Mammary epithelial cell (primary cell): Measurements from ENCODE around the gene ACKR2.

Experiments
- EZH2 ChIP-seq: IDR thresholded peaks from 2 replicates; pipeline ENCODE4 v1.6.1; 2012; ENCODE audit warnings: low read length, inconsistent platforms, borderline replicate concordance
- TF ChIP-seq, protein P1 (sequence below), 2 donors: IDR thresholded peaks in 1 of 2; conservative IDR thresholded peaks in 1 of 2; 2 replicates each; pipeline ENCODE4 v1.5.1; 2011 to 2012; ENCODE audit warnings: inconsistent platforms in 2 of 2, low read length in 2 of 2, mild to moderate bottlenecking in 2 of 2, control low read depth in 1 of 2, low read depth in 1 of 2; ENCODE audit not compliant: insufficient read depth in 1 of 2; ENCODE audit errors: extremely low read depth in 1 of 2

DNA sequence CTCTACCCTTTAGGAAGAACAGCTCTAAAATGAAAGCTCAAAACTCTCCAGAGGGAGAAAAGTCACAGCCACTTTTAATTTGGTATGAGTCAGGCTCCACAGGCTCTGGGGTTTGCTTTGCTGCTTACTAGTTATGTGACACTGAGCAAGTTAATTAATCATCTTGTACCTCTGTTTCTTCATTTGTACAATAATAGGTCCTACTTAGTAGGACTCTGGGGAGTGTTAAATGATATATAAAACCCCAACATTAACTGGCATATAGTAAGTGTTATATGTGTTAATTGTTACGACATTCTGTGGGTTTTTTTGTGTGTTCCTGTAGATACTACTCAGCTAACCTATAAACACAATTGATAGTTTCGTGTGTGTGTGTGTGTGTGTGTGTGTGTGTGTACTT is 6.6 kb downstream of the ACKR2 start:
- TF ChIP-seq, protein P1, sequence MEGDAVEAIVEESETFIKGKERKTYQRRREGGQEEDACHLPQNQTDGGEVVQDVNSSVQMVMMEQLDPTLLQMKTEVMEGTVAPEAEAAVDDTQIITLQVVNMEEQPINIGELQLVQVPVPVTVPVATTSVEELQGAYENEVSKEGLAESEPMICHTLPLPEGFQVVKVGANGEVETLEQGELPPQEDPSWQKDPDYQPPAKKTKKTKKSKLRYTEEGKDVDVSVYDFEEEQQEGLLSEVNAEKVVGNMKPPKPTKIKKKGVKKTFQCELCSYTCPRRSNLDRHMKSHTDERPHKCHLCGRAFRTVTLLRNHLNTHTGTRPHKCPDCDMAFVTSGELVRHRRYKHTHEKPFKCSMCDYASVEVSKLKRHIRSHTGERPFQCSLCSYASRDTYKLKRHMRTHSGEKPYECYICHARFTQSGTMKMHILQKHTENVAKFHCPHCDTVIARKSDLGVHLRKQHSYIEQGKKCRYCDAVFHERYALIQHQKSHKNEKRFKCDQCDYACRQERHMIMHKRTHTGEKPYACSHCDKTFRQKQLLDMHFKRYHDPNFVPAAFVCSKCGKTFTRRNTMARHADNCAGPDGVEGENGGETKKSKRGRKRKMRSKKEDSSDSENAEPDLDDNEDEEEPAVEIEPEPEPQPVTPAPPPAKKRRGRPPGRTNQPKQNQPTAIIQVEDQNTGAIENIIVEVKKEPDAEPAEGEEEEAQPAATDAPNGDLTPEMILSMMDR (conservative IDR thresholded peaks at IDR 0.05 in 1 of 2, IDR thresholded peaks at IDR 0.05 in 1 of 2; ENCODE audit: extremely low read depth in 1 of 2, insufficient read depth in 1 of 2, low read depth in 1 of 2, low read length in 2 of 2): no peak
- TF ChIP-seq EZH2: no peak
